GM06990 (cell line): Measurements from ENCODE around the gene SLC12A8.

Experiments
- DNase-seq: peaks from one replicate; pipeline ENCODE4 v3.0.0-alpha.2; 2011; ENCODE audit not compliant: insufficient read length; ENCODE audit errors: extremely low read depth
- H3K27me3 ChIP-seq: replicated peaks from 2 replicates; pipeline ENCODE4 v1.6.0; 2011; ENCODE audit warnings: low read length; ENCODE audit not compliant: control insufficient read depth, insufficient read depth
- H3K36me3 ChIP-seq: 2 replicates; pipeline ENCODE4 v1.5.1; 2011; ENCODE audit warnings: low read length; ENCODE audit not compliant: control insufficient read depth, insufficient read depth
- H3K4me3 ChIP-seq: replicated peaks from 2 replicates; pipeline ENCODE4 v1.5.1; 2011; ENCODE audit warnings: low read depth, mild to moderate bottlenecking, control low read depth, low read length
- TF ChIP-seq, protein P1 (sequence below): IDR thresholded peaks from 2 replicates; pipeline ENCODE4 v1.5.1; 2011; ENCODE audit warnings: low read length, control low read depth, mild to moderate bottlenecking, inconsistent platforms; ENCODE audit not compliant: insufficient read depth, poor library complexity, severe bottlenecking

Gene SLC12A8

DNA sequence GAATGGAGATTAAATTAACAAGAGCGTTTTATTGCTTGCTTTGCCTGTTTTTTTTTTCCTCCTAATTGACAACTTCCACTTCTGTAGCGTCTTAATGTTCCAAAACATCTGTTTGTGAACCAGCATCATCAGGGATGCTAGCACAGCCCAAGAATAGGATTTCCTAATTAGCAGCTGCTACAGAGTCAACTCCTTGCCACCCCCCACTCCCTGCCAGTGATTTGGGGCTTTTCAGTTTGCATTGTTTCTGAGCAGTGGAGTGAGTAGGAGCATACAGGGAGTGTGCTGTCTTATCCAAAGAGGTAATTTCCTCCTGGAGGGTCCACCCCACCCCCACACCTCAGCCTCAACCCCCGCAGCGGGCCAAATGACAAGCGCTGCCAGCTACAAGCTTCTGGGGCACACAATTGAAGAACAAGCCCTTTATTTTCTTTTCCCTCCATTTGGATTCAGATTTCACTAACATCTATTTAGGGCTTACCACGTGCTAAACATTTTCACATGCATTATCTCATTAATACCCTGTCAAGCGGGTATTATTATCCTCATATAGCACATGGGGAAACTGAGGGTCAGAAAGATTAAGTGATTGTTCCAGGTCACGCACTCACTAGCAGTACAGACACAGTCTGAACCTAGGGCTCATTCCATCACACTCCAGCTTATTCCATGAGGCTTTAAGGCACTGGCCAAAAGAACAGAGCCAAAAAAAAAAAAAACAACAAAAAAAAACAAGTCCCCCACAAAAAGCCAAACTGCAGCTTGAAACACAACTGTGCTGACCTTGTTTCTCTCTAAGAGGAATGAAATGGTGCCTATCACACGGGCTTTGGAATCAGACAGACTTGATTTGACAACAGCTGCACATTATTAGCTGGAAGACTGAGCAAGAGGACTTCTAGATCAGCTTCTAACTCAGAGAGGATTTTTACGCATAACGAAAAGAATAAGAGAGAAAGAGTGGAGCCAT lies 173.1 kb downstream of the SLC12A8 start:
- Histone ChIP-seq H3K4me3 (no peak overlapping the region), H3K27me3 (no peaks in the 10 kb centered on the region), H3K36me3 (peaks cover 7% of the 10 kb centered on the region)
- TF ChIP-seq, protein P1, sequence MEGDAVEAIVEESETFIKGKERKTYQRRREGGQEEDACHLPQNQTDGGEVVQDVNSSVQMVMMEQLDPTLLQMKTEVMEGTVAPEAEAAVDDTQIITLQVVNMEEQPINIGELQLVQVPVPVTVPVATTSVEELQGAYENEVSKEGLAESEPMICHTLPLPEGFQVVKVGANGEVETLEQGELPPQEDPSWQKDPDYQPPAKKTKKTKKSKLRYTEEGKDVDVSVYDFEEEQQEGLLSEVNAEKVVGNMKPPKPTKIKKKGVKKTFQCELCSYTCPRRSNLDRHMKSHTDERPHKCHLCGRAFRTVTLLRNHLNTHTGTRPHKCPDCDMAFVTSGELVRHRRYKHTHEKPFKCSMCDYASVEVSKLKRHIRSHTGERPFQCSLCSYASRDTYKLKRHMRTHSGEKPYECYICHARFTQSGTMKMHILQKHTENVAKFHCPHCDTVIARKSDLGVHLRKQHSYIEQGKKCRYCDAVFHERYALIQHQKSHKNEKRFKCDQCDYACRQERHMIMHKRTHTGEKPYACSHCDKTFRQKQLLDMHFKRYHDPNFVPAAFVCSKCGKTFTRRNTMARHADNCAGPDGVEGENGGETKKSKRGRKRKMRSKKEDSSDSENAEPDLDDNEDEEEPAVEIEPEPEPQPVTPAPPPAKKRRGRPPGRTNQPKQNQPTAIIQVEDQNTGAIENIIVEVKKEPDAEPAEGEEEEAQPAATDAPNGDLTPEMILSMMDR = no peak
- no peak for DNase-seq

GRCh38 chr3:125037498-125038150 lies 174.9 kb downstream of the SLC12A8 start:
- no peak for DNase-seq
- Histone ChIP-seq H3K27me3 (no peaks in the 10 kb centered on the region), H3K36me3 (peaks cover 3% of the 10 kb centered on the region), H3K4me3 (no peak overlapping the region)
- TF ChIP-seq, protein P1 = no peak

DNA sequence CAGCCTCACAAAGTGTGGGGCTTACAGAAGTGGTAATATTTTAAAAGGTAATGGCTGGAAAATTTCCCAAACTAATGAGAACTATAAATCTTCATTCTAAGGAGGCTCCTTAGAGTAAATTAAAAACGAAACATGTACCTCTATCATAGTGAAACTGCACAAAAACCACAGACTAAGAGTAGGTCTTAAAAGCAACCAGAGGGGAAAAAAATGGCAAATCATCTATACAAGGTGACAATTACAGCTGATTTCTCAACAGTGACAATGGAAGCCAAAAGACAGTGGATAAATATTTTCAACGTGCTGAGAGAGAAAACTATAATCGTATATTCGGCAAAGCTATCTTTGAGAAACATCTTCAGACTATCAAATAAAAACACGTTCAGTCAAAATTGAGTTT lies 177.3 kb downstream of the SLC12A8 start:
- Histone ChIP-seq H3K36me3 (peaks cover 2% of the 10 kb centered on the region; the same call in 1 of the 2 replicates), H3K27me3 (no peaks in the 10 kb centered on the region), H3K4me3 (no peak overlapping the region)
- TF ChIP-seq, protein P1 = no peak
- DNase-seq = peak; percentile 27

DNA sequence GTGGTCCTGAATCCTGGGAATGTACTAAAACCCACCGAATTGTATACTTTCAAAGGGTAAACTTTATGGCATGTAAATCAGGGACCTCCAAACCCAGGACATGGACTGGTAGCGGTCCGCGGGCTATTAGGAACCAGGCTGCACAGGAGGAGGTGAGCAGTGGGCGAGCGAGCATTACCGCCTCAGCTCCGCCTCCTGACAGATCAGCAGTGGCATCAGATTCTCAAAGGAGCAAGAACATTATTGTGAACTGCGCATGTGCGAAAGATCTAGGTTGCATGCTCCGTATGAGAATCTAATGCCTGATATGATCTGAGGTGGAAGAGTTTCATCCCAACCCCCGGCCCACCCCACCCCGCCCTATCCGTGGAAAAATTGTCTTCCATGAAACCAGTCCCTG lies 178.9 kb downstream of the SLC12A8 start:
- H3K4me3 ChIP-seq = no peak overlapping the region
- no peak for DNase-seq
- peaks cover 6% of the 10 kb centered on the region for H3K36me3 ChIP-seq
- TF ChIP-seq, protein P1 = no peak
- no peaks in the 10 kb centered on the region for H3K27me3 ChIP-seq

DNA sequence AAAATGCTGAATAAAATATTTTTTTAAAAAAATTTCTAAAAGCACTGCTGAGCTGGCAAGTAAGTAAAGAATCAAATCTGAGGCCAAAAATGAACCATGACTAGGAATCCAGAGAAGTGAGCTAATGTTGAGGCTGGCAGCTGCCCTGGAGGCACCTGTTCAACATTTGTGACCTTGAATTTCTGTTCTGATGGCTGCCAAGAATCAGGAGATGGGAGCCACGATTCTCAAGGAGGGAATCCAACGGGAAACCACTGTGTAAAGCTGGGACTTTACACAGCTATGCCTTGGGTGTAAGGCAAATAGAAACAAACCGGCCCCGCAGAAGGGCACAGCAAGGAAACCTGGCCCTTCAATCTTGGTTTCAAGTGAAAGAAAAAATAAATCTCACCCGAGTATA lies 179.4 kb downstream of the SLC12A8 start:
- H3K36me3 ChIP-seq = peaks cover 8% of the 10 kb centered on the region
- no peaks in the 10 kb centered on the region for H3K27me3 ChIP-seq
- DNase-seq = no peak
- TF ChIP-seq, protein P1 = no peak
- H3K4me3 ChIP-seq = no peak overlapping the region
